ENCODE measurements around the gene GPATCH8.

The GPATCH8 gene

DNA sequence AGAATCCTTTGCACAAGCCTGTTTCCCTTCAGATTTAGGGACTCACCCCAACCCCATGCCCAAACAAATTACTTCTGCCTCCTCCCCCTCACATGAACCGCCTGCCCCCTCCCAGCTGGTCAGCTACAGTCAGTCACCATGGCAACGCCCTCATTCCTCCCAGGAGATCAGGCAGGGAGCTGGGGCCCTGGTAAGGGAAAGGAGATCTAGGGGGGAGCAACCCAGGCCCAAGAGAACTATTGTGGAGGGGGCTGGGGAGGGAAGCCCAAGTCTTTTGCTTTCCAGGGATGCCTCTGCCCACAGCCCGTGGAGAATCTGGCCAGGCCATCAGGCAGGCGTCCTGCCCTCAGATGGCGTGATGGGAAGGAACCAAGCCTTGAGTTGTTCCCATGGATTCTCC, 142.4 kb downstream of the GPATCH8 start:
- Histone ChIP-seq H3K9me3 (ENCODE audit: control insufficient read depth, insufficient read depth, low read length) (no peaks in the 10 kb centered on the region), H3K27me3 (ENCODE audit: control insufficient read depth, insufficient read depth, low read length) (no peaks in the 10 kb centered on the region; the same call in 1 of the 2 replicates), H3K36me3 (ENCODE audit: control insufficient read depth, insufficient read depth, low read length) (peaks cover 11% of the 10 kb centered on the region; the same call in 1 of the 2 replicates), H3K9ac (ENCODE audit: low read depth, low read length) (no peak overlapping the region), H3K27ac (ENCODE audit: low read depth, low read length) (no peak overlapping the region), H3K4me1 (ENCODE audit: control insufficient read depth, insufficient read depth, low read length) (peaks cover 21% of the 10 kb centered on the region), H3K4me3 (ENCODE audit: low read depth, low read length) (peak overlapping the region; percentile 4; the same call in 1 of the 2 replicates)

DNA sequence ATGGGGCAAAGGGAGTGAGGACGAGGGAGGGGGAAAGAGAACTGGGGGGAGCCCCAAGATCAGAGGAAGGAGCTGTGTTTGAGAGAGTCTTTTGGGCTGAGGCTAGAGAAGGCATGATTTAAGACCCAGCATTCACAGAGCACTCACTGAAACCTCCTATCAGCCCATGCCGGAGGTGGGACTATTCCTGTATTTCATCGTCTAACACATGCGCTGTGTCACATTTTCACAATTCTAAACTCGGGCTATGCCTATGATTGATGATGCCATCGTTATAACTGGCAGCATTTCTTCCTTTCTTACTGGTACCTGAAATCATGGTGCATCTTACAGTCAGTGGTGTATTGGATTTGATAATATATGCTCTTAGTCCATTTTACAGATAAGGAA, 143.1 kb downstream of the GPATCH8 start:
- Histone ChIP-seq H3K36me3 (ENCODE audit: control insufficient read depth, insufficient read depth, low read length) (peaks cover 11% of the 10 kb centered on the region; the same call in 1 of the 2 replicates), H3K27ac (ENCODE audit: low read depth, low read length) (no peak overlapping the region), H3K4me1 (ENCODE audit: control insufficient read depth, insufficient read depth, low read length) (peaks cover 21% of the 10 kb centered on the region), H3K27me3 (ENCODE audit: control insufficient read depth, insufficient read depth, low read length) (no peaks in the 10 kb centered on the region; the same call in 1 of the 2 replicates), H3K9me3 (ENCODE audit: control insufficient read depth, insufficient read depth, low read length) (no peaks in the 10 kb centered on the region), H3K4me3 (ENCODE audit: low read depth, low read length) (no peak overlapping the region), H3K9ac (ENCODE audit: low read depth, low read length) (no peak overlapping the region)

DNA sequence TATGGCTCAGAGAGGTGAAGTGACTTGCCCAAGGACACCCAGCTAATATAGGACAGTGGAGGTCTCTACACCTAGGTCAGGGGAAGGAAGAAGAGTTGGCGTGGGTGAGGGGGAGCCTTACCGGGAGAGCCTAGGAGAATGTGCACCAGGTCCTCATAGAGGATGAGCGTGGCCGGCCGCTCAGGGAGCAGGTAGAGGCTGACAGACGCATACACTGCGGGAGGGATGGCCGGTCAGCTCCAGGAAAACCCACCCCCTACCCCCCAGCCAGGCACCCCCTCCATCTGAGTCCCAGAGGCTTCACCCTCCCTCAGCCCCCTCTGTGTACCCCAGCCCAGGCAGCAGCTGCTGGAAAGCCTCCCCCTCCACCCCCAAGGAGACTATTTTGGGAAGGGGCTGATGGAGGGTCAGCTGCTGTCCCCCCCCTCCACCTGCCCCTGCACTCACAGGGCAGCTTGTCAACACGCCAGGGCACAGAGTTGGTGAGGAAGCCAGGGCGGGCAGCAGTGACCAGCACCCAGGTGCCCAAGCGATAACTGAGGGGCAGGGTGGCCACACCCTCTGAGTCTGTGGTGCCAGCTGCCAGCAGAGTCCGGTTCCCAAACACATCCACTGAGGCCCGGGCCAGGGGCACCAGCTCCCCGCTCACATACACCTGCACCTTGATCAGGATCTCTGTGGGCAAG, 143.6 kb downstream of the GPATCH8 start:
- no peak overlapping the region for H3K4me3 ChIP-seq (ENCODE audit: low read depth, low read length)
- H3K4me1 ChIP-seq (ENCODE audit: control insufficient read depth, insufficient read depth, low read length) = peaks cover 21% of the 10 kb centered on the region
- no peaks in the 10 kb centered on the region for H3K27me3 ChIP-seq (ENCODE audit: control insufficient read depth, insufficient read depth, low read length)
- H3K9ac ChIP-seq (ENCODE audit: low read depth, low read length) = no peak overlapping the region
- no peak overlapping the region for H3K27ac ChIP-seq (ENCODE audit: low read depth, low read length)
- H3K9me3 ChIP-seq (ENCODE audit: control insufficient read depth, insufficient read depth, low read length) = no peaks in the 10 kb centered on the region
- peaks cover 11% of the 10 kb centered on the region; the same call in 1 of the 2 replicates for H3K36me3 ChIP-seq (ENCODE audit: control insufficient read depth, insufficient read depth, low read length)

DNA sequence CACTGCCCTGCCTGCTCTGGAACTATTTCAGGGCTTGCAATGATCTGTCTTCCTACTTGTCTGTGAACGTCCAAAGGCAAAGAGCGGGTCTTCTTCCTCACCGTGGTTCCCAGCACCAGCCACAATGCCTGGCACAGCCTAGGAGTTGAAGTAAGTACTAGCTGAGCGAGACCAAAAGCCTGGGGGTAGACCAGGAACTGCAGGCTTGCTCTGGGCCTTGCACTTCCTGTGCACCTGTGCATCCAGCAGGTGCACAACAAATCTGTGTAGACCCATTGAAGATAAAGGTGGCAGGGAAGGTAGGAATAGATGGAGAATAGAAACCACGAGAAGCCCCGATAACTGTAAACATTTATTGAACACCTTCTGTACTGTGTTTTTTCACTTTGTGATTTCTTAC, 144.2 kb downstream of the GPATCH8 start:
- Histone ChIP-seq H3K9me3 (ENCODE audit: control insufficient read depth, insufficient read depth, low read length) (no peaks in the 10 kb centered on the region), H3K27me3 (ENCODE audit: control insufficient read depth, insufficient read depth, low read length) (no peaks in the 10 kb centered on the region), H3K4me1 (ENCODE audit: control insufficient read depth, insufficient read depth, low read length) (peaks cover 21% of the 10 kb centered on the region), H3K27ac (ENCODE audit: low read depth, low read length) (no peak overlapping the region), H3K9ac (ENCODE audit: low read depth, low read length) (no peak overlapping the region), H3K4me3 (ENCODE audit: low read depth, low read length) (no peak overlapping the region), H3K36me3 (ENCODE audit: control insufficient read depth, insufficient read depth, low read length) (peaks cover 11% of the 10 kb centered on the region; the same call in 1 of the 2 replicates)

DNA sequence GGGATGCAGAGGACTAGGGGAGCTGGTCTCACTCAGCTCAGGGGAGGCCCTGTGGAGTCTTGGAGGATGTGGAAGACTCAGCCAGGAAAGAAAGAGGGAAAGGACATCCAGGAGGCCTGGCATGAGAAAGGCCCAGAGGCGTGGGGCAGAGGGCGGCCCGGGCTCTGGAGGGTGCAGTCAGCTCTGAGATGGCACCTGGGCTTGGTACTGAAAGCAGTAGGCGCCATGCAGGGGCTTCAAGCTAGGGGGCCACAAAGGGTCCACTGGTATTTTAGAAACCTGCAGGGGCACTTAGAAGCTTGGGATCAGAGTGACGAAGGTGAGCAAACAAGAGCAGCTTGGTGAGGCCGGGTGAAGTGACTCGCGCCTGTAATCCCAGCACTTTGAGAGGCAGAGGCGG, 145.1 kb downstream of the GPATCH8 start:
- H3K9ac ChIP-seq (ENCODE audit: low read depth, low read length) = no peak overlapping the region
- H3K27ac ChIP-seq (ENCODE audit: low read depth, low read length) = no peak overlapping the region

DNA sequence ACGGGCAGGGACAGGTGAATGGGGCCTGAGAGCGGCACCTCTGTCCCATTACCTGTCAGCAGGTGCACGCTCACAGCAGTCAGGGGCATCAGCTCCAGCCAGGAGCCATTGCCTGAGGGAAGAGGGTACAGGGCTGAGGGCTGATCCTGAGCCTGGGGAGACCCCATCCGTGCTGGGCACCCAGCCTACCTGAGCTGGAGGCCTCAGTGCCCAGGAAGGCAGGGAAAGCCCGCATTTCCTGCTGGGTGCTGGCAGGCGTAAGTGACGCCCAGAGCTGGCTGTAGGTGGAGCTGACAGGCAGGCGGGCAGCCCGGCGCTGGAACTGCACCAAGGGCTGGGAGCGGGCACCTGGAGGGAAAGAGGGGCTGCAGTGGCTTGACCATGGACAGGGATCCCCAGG, 147.0 kb downstream of the GPATCH8 start:
- H3K27me3 ChIP-seq (ENCODE audit: control insufficient read depth, insufficient read depth, low read length) = no peaks in the 10 kb centered on the region
- peaks cover 10% of the 10 kb centered on the region for H3K4me1 ChIP-seq (ENCODE audit: control insufficient read depth, insufficient read depth, low read length)
- no peaks in the 10 kb centered on the region for H3K9me3 ChIP-seq (ENCODE audit: control insufficient read depth, insufficient read depth, low read length)
- no peak overlapping the region for H3K9ac ChIP-seq (ENCODE audit: low read depth, low read length)
- no peak overlapping the region for H3K27ac ChIP-seq (ENCODE audit: low read depth, low read length)
- no peak overlapping the region for H3K4me3 ChIP-seq (ENCODE audit: low read depth, low read length)
- peaks cover 27% of the 10 kb centered on the region for H3K36me3 ChIP-seq (ENCODE audit: control insufficient read depth, insufficient read depth, low read length)

More for the DNA sequence above, 145.1 kb downstream of the GPATCH8 start:
- H3K36me3 ChIP-seq (ENCODE audit: control insufficient read depth, insufficient read depth, low read length) = peaks cover 11% of the 10 kb centered on the region; the same call in 1 of the 2 replicates
- H3K4me3 ChIP-seq (ENCODE audit: low read depth, low read length) = no peak overlapping the region
- no peaks in the 10 kb centered on the region for H3K27me3 ChIP-seq (ENCODE audit: control insufficient read depth, insufficient read depth, low read length)
- no peaks in the 10 kb centered on the region for H3K9me3 ChIP-seq (ENCODE audit: control insufficient read depth, insufficient read depth, low read length)
- peaks cover 21% of the 10 kb centered on the region for H3K4me1 ChIP-seq (ENCODE audit: control insufficient read depth, insufficient read depth, low read length)

DNA sequence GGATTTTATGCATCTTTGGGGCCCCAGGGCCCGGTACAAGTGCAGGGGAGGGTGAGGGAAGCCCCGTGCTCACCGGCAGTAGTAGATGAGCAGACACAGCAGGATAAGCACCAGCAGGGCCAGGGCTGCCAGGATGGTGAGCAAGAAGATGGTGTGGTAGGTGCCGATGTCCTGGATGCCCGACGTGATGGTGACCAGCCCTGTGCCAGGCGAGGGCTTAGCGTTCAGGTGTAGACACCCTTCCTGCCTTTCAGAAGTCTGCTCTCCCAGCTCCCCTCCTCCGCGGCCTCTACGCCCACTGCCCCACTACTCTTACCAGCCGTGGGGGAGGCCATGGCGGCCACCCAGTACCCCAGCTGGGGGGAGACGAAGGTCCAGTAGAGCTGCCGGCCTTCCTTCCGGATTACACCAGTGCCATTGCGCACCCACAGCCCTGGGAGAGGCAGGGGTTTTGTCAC, 147.5 kb downstream of the GPATCH8 start:
- no peaks in the 10 kb centered on the region for H3K27me3 ChIP-seq (ENCODE audit: control insufficient read depth, insufficient read depth, low read length)
- H3K9ac ChIP-seq (ENCODE audit: low read depth, low read length) = no peak overlapping the region
- H3K4me3 ChIP-seq (ENCODE audit: low read depth, low read length) = no peak overlapping the region
- H3K9me3 ChIP-seq (ENCODE audit: control insufficient read depth, insufficient read depth, low read length) = no peaks in the 10 kb centered on the region
- H3K27ac ChIP-seq (ENCODE audit: low read depth, low read length) = no peak overlapping the region
- H3K4me1 ChIP-seq (ENCODE audit: control insufficient read depth, insufficient read depth, low read length) = peaks cover 4% of the 10 kb centered on the region
- H3K36me3 ChIP-seq (ENCODE audit: control insufficient read depth, insufficient read depth, low read length) = peaks cover 31% of the 10 kb centered on the region

DNA sequence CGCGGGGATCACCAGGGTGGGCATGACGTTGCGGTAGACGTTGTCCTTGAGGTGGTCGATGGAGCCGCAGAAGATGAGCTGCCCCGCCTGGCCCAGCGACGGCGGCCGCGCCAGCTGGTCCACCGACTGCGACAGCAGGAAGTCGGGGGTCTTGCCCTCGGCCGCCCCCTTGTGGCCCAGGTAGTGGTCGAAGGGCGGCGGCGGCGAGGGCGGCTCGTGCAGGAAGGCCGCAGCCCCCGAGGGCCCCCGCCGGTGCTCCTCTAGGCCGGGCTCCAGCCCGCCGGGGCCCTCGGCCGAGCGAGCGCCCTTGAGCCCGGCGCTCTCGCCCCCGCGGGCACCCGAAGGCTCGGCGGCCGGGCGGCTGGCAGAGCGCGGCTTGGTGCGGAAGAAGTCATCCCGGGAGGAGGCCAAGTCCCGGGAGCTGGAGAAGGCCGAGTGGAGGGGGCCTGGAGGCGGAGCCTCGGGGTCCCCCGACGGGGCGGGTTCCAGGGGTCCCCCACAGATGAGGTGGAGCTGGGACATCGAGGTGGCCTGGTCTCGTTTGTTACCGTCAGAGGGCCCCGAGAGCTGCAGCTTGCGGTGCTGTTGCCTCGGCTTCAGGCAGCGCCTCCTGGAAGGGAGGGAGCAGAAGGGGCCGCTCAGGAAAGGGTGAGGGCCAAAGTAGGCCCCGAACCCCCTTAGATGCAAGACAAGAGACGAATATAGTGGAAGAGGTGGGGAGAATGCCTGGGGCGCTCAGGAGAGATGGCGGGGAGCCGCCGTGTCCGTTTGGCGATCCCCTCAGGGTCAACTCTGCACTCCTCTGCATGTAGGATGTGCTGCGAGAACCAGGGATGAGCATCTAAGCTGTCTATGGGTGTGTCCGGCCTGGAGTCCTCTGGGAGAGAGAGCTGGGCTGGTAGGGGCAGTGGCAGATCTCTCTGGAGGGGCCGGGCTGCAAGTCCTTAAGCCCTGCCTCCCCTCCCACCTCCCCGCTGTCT, 148.3 kb downstream of the GPATCH8 start:
- no peak overlapping the region for H3K9ac ChIP-seq (ENCODE audit: low read depth, low read length)
- H3K9me3 ChIP-seq (ENCODE audit: control insufficient read depth, insufficient read depth, low read length) = no peaks in the 10 kb centered on the region
- H3K27ac ChIP-seq (ENCODE audit: low read depth, low read length) = no peak overlapping the region
- H3K36me3 ChIP-seq (ENCODE audit: control insufficient read depth, insufficient read depth, low read length) = peaks cover 28% of the 10 kb centered on the region
- no peaks in the 10 kb centered on the region for H3K4me1 ChIP-seq (ENCODE audit: control insufficient read depth, insufficient read depth, low read length)
- H3K4me3 ChIP-seq (ENCODE audit: low read depth, low read length) = peak overlapping the region; percentile 61; the same call in 1 of the 2 replicates
- no peaks in the 10 kb centered on the region for H3K27me3 ChIP-seq (ENCODE audit: control insufficient read depth, insufficient read depth, low read length)

DNA sequence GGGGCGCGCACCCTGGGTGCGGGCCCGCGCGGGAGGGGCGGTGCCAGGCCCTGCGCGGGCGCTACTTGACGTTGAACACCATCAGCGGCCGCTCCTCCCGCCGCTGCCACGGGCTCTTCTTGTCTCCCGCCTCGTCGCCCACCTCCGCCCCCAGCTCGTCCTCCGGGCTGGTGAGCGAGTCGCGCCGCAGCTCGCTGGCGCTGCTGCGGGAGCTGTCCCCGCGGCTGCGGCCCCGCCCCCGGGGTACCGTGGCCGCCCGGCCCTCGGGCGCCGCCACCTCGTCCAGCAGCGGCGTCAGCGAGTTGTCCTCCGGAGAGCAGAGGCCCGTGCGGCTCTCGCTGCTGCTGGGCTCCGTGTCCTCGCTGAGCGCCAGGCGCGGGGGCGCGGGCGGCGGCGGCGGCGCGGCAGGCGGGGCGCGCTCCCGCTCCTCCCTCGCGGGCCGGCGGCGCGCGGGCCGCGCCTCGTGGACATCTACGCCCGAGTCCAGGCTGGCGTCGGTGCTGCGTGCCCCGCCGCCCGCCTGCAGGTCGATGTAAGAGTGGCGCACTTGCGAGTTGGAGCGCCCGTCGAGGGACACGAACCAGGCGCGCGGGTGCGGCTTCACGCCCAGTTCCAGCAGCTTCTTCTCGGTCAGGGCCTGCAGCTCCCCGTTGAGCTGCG, 149.4 kb downstream of the GPATCH8 start:
- H3K9me3 ChIP-seq (ENCODE audit: control insufficient read depth, insufficient read depth, low read length) = no peaks in the 10 kb centered on the region
- H3K36me3 ChIP-seq (ENCODE audit: control insufficient read depth, insufficient read depth, low read length) = peaks cover 23% of the 10 kb centered on the region
- no peaks in the 10 kb centered on the region for H3K4me1 ChIP-seq (ENCODE audit: control insufficient read depth, insufficient read depth, low read length)
- peak overlapping the region; percentile 61 for H3K4me3 ChIP-seq (ENCODE audit: low read depth, low read length)
- H3K27ac ChIP-seq (ENCODE audit: low read depth, low read length) = no peak overlapping the region
- H3K27me3 ChIP-seq (ENCODE audit: control insufficient read depth, insufficient read depth, low read length) = no peaks in the 10 kb centered on the region
- no peak overlapping the region for H3K9ac ChIP-seq (ENCODE audit: low read depth, low read length)

DNA sequence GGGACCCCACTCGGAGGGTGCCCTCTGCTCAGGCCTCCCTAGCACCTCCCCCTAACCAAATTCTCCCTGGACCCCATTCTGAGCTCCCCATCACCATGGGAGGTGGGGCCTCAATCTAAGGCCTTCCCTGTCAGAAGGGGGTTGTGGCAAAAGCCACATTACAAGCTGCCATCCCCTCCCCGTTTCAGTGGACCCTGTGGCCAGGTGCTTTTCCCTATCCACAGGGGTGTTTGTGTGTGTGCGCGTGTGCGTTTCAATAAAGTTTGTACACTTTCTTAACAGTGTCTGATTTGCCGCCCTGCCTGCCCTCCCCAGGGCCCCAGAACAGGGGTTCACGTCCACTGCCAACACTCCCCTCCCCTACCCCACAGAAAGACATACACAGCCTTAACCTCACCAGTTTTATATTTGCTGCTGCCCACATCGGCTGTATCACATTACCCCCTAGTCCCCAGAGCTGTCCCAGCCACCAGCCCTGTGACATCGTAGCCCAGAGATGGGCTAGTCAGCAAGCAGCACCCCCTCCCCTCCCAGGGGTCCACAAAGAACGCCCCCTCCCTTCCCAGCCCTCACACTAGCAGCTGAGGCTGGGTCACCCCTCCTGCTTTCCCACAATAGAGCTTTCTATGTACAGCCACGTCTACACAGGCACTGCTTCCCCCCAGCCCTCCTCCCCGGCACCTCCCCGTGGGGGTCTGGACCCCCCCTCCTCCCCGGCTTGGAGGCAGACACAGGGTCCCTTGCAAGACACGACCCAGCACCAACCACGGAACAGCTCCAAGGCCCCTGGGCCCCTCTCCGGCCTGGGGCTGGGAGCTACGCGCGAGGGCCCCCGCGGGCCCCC, 150.2 kb downstream of the GPATCH8 start:
- Histone ChIP-seq H3K9me3 (ENCODE audit: control insufficient read depth, insufficient read depth, low read length) (no peaks in the 10 kb centered on the region), H3K9ac (ENCODE audit: low read depth, low read length) (no peak overlapping the region), H3K36me3 (ENCODE audit: control insufficient read depth, insufficient read depth, low read length) (peaks cover 23% of the 10 kb centered on the region), H3K4me1 (ENCODE audit: control insufficient read depth, insufficient read depth, low read length) (no peaks in the 10 kb centered on the region), H3K4me3 (ENCODE audit: low read depth, low read length) (peak overlapping the region; percentile 61; the same call in 1 of the 2 replicates), H3K27me3 (ENCODE audit: control insufficient read depth, insufficient read depth, low read length) (no peaks in the 10 kb centered on the region), H3K27ac (ENCODE audit: low read depth, low read length) (no peak overlapping the region)
